T-cell (primary cell): Measurements from ENCODE around the gene DSE. TPM values are rescaled to one million over a fixed set of nuclear protein-coding genes. Genes with fewer than 3 reads are reported as not detected.

Experiments used
- ATAC-seq, 4 experiments: fragments of 200-7000 bp in 3 of 4; fragments of 150-1000 bp in 1 of 4; cut with Tn5 transposase; replicated peaks in 1 of 4; 1 replicate in 3 of 4; 2 replicates in 1 of 4; pipeline ENCODE4 v1.10.0; 2021; ENCODE audit warnings: moderate library complexity in 3 of 4, mild to moderate bottlenecking in 2 of 4, moderate number of reproducible peaks in 1 of 4
- CTCF ChIA-PET, 2 donors: fragments of 300-600 bp; sonication (Branson Sonifier 250); formaldehyde crosslinking; loops; one replicate each; lab custom pipeline; 2022; ENCODE audit warnings: antibody characterized with exemption in 2 of 2; lab: Charles Lee
- POLR2A ChIA-PET, 2 donors: fragments of 300-600 bp; sonication (Branson Sonifier 250); formaldehyde crosslinking; loops; one replicate each; lab custom pipeline; 2022; ENCODE audit warnings: antibody characterized with exemption in 2 of 2; lab: Charles Lee
- DNase-seq, 35 experiments: peaks; one replicate each; pipeline versions ENCODE4 v3.0.0 to v3.0.0-alpha.2; 2013 to 2023
- H3K27ac ChIP-seq: one replicate; pipeline ENCODE4 v1.5.1; 2013; ENCODE audit warnings: low read length
- H3K27me3 ChIP-seq, 2 experiments: replicated peaks in 1 of 2; 1 replicate in 1 of 2; 2 replicates in 1 of 2; pipeline versions ENCODE4 v1.6.1 to v1.7.0; 2013; ENCODE audit warnings: low read length in 1 of 2, mixed read lengths in 1 of 2; ENCODE audit not compliant: control insufficient read depth in 2 of 2, insufficient read depth in 2 of 2; ENCODE audit errors: extremely low read depth in 1 of 2
- H3K36me3 ChIP-seq, 2 donors: 1 replicate in 1 of 2; 2 replicates in 1 of 2; pipeline versions ENCODE4 v1.6.1 to v1.7.0; 2013; ENCODE audit warnings: low read length in 1 of 2; ENCODE audit not compliant: control insufficient read depth in 2 of 2, insufficient read depth in 1 of 2; ENCODE audit errors: extremely low read depth in 1 of 2
- H3K4me1 ChIP-seq, 2 experiments: 1 replicate in 1 of 2; 2 replicates in 1 of 2; pipeline versions ENCODE4 v1.6.1 to v1.7.0; 2013; ENCODE audit warnings: low read length in 2 of 2, mixed read lengths in 1 of 2; ENCODE audit not compliant: insufficient read depth in 2 of 2, control insufficient read depth in 1 of 2; ENCODE audit errors: extremely low read depth in 1 of 2
- H3K4me3 ChIP-seq, 2 donors: 1 replicate in 1 of 2; 2 replicates in 1 of 2; pipeline versions ENCODE4 v1.5.1 to v1.7.0; 2013; ENCODE audit warnings: mild to moderate bottlenecking in 2 of 2, low read length in 1 of 2, moderate library complexity in 1 of 2; ENCODE audit not compliant: control insufficient read depth in 1 of 2; ENCODE audit errors: extremely low read depth in 1 of 2
- H3K9me3 ChIP-seq: 2 replicates; pipeline ENCODE4 v1.7.0; 2013
- H3K27ac Mint-ChIP-seq, 2 donors: one replicate each; pipeline ENCODE4 v1.8.0; 2020 to 2021; ENCODE audit warnings: mild to moderate bottlenecking in 2 of 2, mixed read lengths in 2 of 2
- H3K27me3 Mint-ChIP-seq, 2 donors: one replicate each; pipeline ENCODE4 v1.8.0; 2021 to 2022; ENCODE audit warnings: mixed read lengths in 2 of 2
- H3K36me3 Mint-ChIP-seq: one replicate; pipeline ENCODE4 v1.8.0; 2021; ENCODE audit warnings: mixed read lengths
- H3K4me1 Mint-ChIP-seq, 3 donors: one replicate each; pipeline ENCODE4 v1.8.0; 2020 to 2022; ENCODE audit warnings: mixed read lengths in 3 of 3, mild to moderate bottlenecking in 1 of 3
- H3K4me3 Mint-ChIP-seq, 3 donors: one replicate each; pipeline ENCODE4 v1.8.0; 2020 to 2022; ENCODE audit warnings: mild to moderate bottlenecking in 3 of 3, mixed read lengths in 3 of 3, moderate library complexity in 3 of 3
- H3K9me3 Mint-ChIP-seq, 3 donors: one replicate each; pipeline ENCODE4 v1.8.0; 2020 to 2022; ENCODE audit warnings: mixed read lengths in 3 of 3
- WGBS: methylation state at CpG from one replicate; pipeline ENCODE4 v1.1.5; 2013; ENCODE audit warnings: missing lambda C conversion rate; ENCODE audit not compliant: insufficient coverage; 5-methylcytosine and 5-hydroxymethylcytosine counted together
- total RNA-seq, 35 experiments: library from RNA in 6 of 35; stranded (reverse) in 6 of 35; fragments of 120-200 nt in 1 of 35; gene quantifications; one replicate each; pipeline versions ENCODE4 v1.2.1 to v1.2.4 and lab custom pipeline; 2013 to 2026

DSE gene
- total RNA-seq, 5 donors from 2014 or later (not counting 1 experiment from before 2014, with no cell fraction given), result 5.9 to 9.3 (median 7.4) TPM

DNA sequence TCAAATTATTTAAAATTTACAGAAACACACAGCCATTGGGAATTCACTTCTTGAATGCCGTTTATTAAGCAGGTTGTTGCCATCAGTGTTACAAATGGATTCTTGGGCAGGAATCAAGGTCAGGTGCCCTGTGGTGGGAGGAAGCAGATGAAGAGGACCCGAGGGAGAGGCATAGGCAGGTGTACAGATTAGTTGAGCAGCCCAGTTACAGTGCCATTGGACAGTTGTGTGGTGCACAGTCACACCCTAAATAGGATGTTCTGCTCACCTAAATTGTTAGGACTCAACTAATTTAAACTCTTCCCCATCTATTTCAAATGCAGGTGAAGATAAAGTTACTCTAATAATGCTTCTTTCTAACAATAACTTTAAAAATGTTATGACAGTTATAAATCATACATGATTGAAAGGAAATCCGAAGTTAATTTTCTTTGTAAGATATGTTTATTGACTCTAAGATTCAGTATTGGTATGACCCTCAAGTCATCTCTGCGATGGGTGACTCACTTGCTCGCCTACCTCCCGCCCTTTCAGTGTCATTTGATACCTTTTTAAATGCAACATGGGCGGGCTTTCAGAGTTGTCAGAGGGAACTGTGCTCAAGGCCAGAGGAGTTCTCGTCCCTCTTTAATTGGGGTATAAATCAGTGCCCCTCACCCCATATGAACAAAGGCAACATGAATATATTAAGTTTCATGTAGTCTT, 35.1 kb downstream of the DSE start:
- WGBS, result 63% methylated on average over 2 of the region's 8 CpGs
- CTCF ChIA-PET, result no interaction called here
- H3K4me3 ChIP-seq, result no peak overlapping the region
- Mint-ChIP-seq H3K27ac (no peak overlapping the region), H3K4me1 (peaks cover 0 to under 1% (median 0%) of the 10 kb centered on the region in 3 donors), H3K27me3 (peaks cover 0 to 10% of the 10 kb centered on the region in 2 donors), H3K36me3 (no peaks in the 10 kb centered on the region), H3K9me3 (no peaks in the 10 kb centered on the region), H3K4me3 (no peak overlapping the region)
- H3K27me3 ChIP-seq, result no peaks in the 10 kb centered on the region
- H3K36me3 ChIP-seq, result peaks cover 0 to 2% of the 10 kb centered on the region in 2 donors
- no peak for DNase-seq
- H3K27ac ChIP-seq, result no peak overlapping the region
- ATAC-seq, result no peak
- POLR2A ChIA-PET, result no interaction called here
- H3K4me1 ChIP-seq, result no peaks in the 10 kb centered on the region
- no peaks in the 10 kb centered on the region for H3K9me3 ChIP-seq

DNA sequence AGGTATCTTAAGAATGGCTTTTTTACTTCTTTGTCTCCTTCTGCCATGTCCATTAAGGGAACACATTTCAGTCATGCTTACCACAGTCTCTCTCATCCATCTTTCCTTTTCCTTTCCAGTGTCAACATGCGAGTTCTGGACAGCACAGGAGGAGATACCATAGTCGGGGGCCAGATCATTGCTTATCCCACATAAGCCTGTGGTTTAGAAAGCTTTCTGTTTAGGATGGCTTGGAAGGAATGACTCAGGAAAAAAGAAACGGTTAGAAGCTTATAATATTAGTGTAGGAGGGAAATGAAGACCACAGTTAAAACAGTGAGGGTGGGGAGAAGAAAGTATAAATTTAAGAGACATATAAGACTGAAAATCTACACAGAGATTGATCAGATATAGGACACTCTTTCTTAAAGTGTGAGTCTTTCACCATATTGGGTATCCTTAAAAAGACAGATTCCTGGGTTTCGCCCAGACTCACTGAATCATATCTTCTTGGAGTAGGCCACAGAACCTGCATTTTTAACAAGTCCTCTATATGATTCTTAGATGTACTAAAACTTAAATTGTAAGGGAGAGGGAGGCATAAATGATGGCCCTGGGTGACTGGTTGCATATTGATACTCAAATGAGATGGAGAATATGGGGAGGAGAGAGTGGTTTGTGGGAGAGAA, 36.1 kb downstream of the DSE start:
- CTCF ChIA-PET, result no interaction called here
- POLR2A ChIA-PET, result no interaction called here
- no peak for ATAC-seq

DNA sequence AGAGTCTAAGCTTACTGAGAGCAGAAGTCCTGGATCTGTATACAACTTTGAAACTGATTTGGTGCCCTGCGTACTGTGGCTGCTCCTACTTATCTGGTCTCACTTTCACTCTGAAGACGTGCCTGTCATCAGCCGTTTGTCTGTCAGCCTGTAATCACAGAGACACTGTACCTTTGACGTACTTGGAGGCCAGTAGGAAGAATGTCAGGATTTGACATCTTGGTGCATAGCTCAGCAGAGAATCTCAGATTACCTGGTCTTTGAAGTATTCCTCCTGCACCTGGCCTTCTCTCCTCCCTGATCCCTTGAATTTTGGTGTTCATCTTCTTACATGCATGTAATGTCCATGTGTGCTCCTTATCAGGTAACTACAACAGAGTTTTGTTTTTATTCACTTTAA, 37.7 kb downstream of the DSE start:
- Histone ChIP-seq H3K9me3 (no peaks in the 10 kb centered on the region), H3K4me3 (no peak overlapping the region), H3K4me1 (no peaks in the 10 kb centered on the region), H3K36me3 (peaks cover 0 to 2% of the 10 kb centered on the region in 2 donors), H3K27ac (no peak overlapping the region), H3K27me3 (no peaks in the 10 kb centered on the region)
- Mint-ChIP-seq H3K27ac (no peak overlapping the region), H3K36me3 (no peaks in the 10 kb centered on the region), H3K4me3 (no peak overlapping the region), H3K9me3 (no peaks in the 10 kb centered on the region), H3K27me3 (peaks cover 0 to 10% of the 10 kb centered on the region in 2 donors), H3K4me1 (peaks cover 3 to 5% (median 3%) of the 10 kb centered on the region in 3 donors)
- ATAC-seq, result no peak
- CTCF ChIA-PET, result no interaction called here
- WGBS, result 90% methylated on average over 4 of the region's 4 CpGs
- no peak for DNase-seq
- POLR2A ChIA-PET, result no interaction called here

More for the DNA sequence above, 36.1 kb downstream of the DSE start:
- peaks cover 0 to 2% of the 10 kb centered on the region in 2 donors for H3K36me3 ChIP-seq
- no peaks in the 10 kb centered on the region for H3K9me3 ChIP-seq
- no peak overlapping the region for H3K27ac ChIP-seq
- Mint-ChIP-seq H3K4me3 (no peak overlapping the region), H3K36me3 (no peaks in the 10 kb centered on the region), H3K27ac (no peak overlapping the region), H3K4me1 (peaks cover 3 to 5% (median 3%) of the 10 kb centered on the region in 3 donors), H3K27me3 (peaks cover 0 to 10% of the 10 kb centered on the region in 2 donors), H3K9me3 (no peaks in the 10 kb centered on the region)
- no peaks in the 10 kb centered on the region for H3K4me1 ChIP-seq
- no peak overlapping the region for H3K4me3 ChIP-seq
- H3K27me3 ChIP-seq, result no peaks in the 10 kb centered on the region
- DNase-seq, result no peak
- no CpG with 5 or more reads among the region's 4 CpGs for WGBS

DNA sequence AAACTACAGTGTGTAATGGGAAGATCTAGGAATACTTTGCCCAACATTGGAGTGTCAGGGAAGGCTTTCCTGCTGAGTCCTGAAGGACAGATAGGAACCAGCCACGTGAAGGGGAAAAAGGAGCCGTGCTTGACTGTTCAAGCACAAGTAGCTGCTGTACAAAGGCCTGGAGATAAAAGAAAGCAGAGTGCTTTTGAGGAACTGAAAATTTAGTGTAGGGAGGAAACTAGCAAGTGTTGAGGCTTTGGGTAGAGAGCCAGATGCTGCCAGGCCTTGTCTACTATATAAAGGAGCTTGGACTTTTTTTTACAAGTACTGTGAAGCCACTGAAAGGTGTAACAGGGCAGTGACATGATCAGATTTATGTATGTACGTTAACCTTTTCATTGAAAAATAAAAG, 39.0 kb downstream of the DSE start:
- POLR2A ChIA-PET, result interaction anchor here in 1 of 2 donors (0.6 kb wide), 1 partner anchor 12 kb away, joined by 7 read pairs; no protein-coding TSS in a partner anchor
- Histone ChIP-seq H3K4me3 (no peak overlapping the region), H3K27me3 (no peaks in the 10 kb centered on the region), H3K4me1 (no peaks in the 10 kb centered on the region), H3K27ac (no peak overlapping the region), H3K36me3 (no peaks in the 10 kb centered on the region), H3K9me3 (no peaks in the 10 kb centered on the region)
- H3K27ac Mint-ChIP-seq, result no peak overlapping the region
- CTCF ChIA-PET, result no interaction called here
- H3K4me1 Mint-ChIP-seq, result peaks cover 3 to 5% (median 3%) of the 10 kb centered on the region in 3 donors
- ATAC-seq (no peak), DNase-seq (no peak)
- peaks cover 0 to 10% of the 10 kb centered on the region in 2 donors for H3K27me3 Mint-ChIP-seq
- no peak overlapping the region for H3K4me3 Mint-ChIP-seq
- 50% methylated on average over 2 of the region's 3 CpGs for WGBS
- H3K9me3 Mint-ChIP-seq, result no peaks in the 10 kb centered on the region
- peaks cover 3% of the 10 kb centered on the region for H3K36me3 Mint-ChIP-seq

DNA sequence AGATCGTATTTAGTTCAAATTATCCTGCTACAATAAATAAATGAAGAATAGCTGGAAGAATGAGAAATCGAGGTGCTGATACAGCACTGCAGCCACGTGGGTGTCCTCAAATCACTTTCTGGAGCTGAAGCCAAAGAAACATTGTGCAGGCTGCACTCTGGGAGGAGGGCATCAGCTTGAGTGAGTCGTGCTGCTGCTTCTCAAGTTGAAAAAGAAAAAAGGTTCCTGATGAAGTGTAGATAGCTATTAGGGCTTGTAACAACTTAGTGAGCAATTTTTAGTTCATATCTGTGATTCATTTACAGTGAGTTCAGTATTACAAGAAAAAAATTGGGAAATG, 40.5 kb downstream of the DSE start:
- WGBS, result 20% methylated on average over 2 of the region's 4 CpGs
- H3K27ac Mint-ChIP-seq, result no peak overlapping the region
- Histone ChIP-seq H3K27me3 (no peaks in the 10 kb centered on the region), H3K27ac (no peak overlapping the region), H3K36me3 (no peaks in the 10 kb centered on the region), H3K4me1 (no peaks in the 10 kb centered on the region), H3K4me3 (no peak overlapping the region), H3K9me3 (no peaks in the 10 kb centered on the region)
- H3K36me3 Mint-ChIP-seq, result peaks cover 3% of the 10 kb centered on the region
- CTCF ChIA-PET, result interaction anchor here in 1 of 2 donors (0.5 kb wide), 1 partner anchor 192 kb away, joined by 3 read pairs; no protein-coding TSS in a partner anchor
- H3K4me3 Mint-ChIP-seq, result no peak overlapping the region
- ATAC-seq, result no peak
- no peaks in the 10 kb centered on the region for H3K9me3 Mint-ChIP-seq
- peaks cover 0 to 5% of the 10 kb centered on the region in 2 donors for H3K27me3 Mint-ChIP-seq
- POLR2A ChIA-PET, result no interaction called here
- DNase-seq, result no peak
- peaks cover 3 to 5% (median 3%) of the 10 kb centered on the region in 3 donors for H3K4me1 Mint-ChIP-seq

DNA sequence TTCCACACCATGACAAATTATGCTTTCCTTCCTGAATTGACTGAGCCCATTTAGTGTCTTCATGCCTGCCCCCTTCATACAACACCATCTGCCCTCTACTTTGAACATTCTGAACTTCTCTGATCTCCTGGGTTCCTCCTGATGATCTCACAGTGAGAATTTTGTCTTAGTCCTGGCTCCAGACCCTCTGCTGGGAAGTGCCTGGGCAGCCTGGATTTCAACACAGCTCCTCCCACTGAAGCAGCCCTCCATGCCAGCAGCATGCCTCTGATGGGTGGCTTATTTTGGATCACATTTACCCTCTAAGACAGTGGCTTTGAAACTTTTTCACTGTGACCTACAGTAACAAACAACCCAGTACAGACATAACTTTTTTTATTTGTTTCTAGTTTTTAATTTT, 41.5 kb downstream of the DSE start:
- Histone ChIP-seq H3K36me3 (no peaks in the 10 kb centered on the region), H3K4me3 (no peak overlapping the region), H3K27me3 (no peaks in the 10 kb centered on the region), H3K9me3 (no peaks in the 10 kb centered on the region), H3K27ac (no peak overlapping the region), H3K4me1 (no peaks in the 10 kb centered on the region)
- H3K27ac Mint-ChIP-seq, result no peak overlapping the region
- ChIA-PET CTCF (no interaction called here), POLR2A (no interaction called here)
- ATAC-seq, result no peak
- H3K4me3 Mint-ChIP-seq, result no peak overlapping the region
- H3K9me3 Mint-ChIP-seq, result no peaks in the 10 kb centered on the region
- H3K36me3 Mint-ChIP-seq, result peaks cover 3% of the 10 kb centered on the region
- peaks cover 3 to 5% (median 3%) of the 10 kb centered on the region in 3 donors for H3K4me1 Mint-ChIP-seq
- DNase-seq, result no peak
- peaks cover 0 to 2% of the 10 kb centered on the region in 2 donors for H3K27me3 Mint-ChIP-seq
